ENCODE measurements around the gene C19orf81. TPM values are rescaled to one million over a fixed set of nuclear protein-coding genes. Genes with fewer than 3 reads are reported as not detected.
A peak's percentile ranks its signal among the peaks of the same experiment; 100 is the strongest.

C19orf81 gene
- total RNA-seq, 1 experiment from 2014 or later = not detected

DNA sequence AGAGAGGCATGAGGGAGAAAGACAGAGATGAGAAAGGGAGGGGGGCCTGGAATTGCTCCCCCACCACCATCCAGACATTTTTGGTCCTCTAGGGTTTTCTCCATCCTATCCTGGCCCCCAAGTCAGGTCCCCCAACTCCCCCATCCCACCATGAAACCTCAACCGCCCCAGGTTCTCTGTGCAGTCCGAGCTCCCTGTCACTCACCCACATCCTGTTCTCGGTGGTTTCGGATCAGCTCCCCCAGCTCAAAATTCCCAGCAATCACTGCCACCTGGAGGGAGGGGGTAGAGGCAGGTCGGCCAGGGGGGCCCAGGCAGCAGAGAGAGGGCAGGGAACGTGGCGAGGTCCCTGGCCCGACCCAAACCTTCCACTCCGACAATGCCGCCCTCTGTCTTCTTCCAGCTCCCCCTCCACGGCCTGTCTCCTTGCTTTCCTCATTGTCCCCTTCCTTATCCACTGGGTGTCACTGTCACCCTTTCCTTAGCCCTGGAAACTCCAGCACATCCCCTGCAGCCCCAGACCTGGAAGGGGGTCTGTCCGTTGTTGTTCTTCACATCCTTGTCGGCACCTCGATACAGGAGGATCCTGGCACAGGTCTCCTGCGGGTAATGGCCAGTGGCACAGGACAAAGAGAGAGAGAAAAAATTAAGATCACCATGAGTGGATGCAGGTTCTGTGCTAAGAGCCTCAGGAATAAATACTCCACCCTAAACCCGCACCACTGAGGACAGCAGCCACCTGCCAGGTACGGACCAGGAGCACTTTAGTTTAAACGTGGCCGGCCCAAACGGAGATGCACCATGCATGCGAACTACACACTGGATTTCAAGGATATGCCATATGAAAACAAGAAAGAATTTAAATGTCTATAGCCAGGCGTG is 54.9 kb downstream of the C19orf81 start:
- H3K9me3 ChIP-seq (ENCODE audit: insufficient read depth, low read depth) = no peaks in the 10 kb centered on the region

DNA sequence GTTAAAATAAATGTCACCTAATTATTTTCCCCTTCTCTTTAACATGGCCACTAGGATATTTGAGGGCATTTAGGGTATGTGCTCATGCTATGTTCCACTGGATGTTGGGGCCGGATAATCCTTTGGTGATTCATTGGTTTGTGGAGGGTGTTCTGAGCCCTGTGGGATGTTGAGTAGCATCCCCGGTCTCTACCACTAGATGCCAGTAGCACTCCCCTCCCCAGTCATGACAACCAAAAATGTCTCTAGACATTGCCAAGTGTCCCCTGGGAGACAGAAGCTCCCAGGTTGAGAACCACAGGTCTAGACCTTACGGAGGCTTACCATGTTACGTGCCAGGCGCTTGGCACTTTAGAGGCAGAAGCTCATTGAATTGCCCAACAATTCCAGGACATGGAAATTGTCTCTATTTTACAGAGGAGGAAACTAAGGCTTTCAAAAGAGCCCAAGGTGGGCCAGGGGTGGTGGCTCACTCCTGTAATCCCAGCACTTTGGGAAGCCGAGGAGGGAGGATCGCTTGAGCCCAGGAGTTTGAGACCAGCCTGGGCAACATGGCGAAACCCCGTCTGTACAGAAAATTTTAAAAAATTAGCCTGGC is 56.3 kb downstream of the C19orf81 start:
- peak; percentile 49 to 55 for DNase-seq
- no peak overlapping the region for H3K27ac ChIP-seq
- TF ChIP-seq EZH2 (IDR thresholded peaks at IDR 0.05; ENCODE audit: low read depth) = no peak
- TF ChIP-seq, protein P1, sequence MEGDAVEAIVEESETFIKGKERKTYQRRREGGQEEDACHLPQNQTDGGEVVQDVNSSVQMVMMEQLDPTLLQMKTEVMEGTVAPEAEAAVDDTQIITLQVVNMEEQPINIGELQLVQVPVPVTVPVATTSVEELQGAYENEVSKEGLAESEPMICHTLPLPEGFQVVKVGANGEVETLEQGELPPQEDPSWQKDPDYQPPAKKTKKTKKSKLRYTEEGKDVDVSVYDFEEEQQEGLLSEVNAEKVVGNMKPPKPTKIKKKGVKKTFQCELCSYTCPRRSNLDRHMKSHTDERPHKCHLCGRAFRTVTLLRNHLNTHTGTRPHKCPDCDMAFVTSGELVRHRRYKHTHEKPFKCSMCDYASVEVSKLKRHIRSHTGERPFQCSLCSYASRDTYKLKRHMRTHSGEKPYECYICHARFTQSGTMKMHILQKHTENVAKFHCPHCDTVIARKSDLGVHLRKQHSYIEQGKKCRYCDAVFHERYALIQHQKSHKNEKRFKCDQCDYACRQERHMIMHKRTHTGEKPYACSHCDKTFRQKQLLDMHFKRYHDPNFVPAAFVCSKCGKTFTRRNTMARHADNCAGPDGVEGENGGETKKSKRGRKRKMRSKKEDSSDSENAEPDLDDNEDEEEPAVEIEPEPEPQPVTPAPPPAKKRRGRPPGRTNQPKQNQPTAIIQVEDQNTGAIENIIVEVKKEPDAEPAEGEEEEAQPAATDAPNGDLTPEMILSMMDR (conservative IDR thresholded peaks at IDR 0.05) = peak; percentile 75
- H3K36me3 ChIP-seq (ENCODE audit: low read depth) = no peaks in the 10 kb centered on the region
- CTCF ChIA-PET = interaction anchor here (0.9 kb wide), 1 partner anchor 75 kb away, joined by 3 read pairs; no protein-coding TSS in a partner anchor
- no peak overlapping the region for H3K4me2 ChIP-seq
- no peaks in the 10 kb centered on the region for H3F3A ChIP-seq (ENCODE audit: insufficient read depth, low read depth)
- no TSS peak for BruUV-seq (replicated peaks)
- POLR2A ChIA-PET (ENCODE audit: unreplicated experiment) = no interaction called here
- peaks cover 91% of the 10 kb centered on the region for H3K27me3 ChIP-seq (ENCODE audit: insufficient read depth, low read depth)
- H4K20me1 ChIP-seq (ENCODE audit: insufficient read depth) = peaks cover 5% of the 10 kb centered on the region; the same call in 1 of the 2 replicates
- no peak overlapping the region for H2AFZ ChIP-seq
- no peak overlapping the region for H3K4me3 ChIP-seq
- no peaks in the 10 kb centered on the region for H3K79me2 ChIP-seq (ENCODE audit: low read depth)
- intact Hi-C loops (cut with micrococcal nuclease; ENCODE audit: unreplicated experiment) = loop anchor here (1.0 to 10.0 kb wide), 6 partner anchors 78 to 464 kb away; partner anchors contain the start of gene KLK10
- H3K9me2 ChIP-seq (ENCODE audit: insufficient read depth) = no peaks in the 10 kb centered on the region
- H3K4me1 ChIP-seq (replicated peaks; ENCODE audit: insufficient read depth) = no peaks in the 10 kb centered on the region
- no peaks in the 10 kb centered on the region for H3K9me3 ChIP-seq (ENCODE audit: insufficient read depth, low read depth)

More for the DNA sequence above, 54.9 kb downstream of the C19orf81 start:
- no peaks in the 10 kb centered on the region for H3K9me2 ChIP-seq (ENCODE audit: insufficient read depth)
- intact Hi-C loops (cut with micrococcal nuclease; ENCODE audit: unreplicated experiment) = loop anchor here (2.0 to 10.0 kb wide), 2 partner anchors 311 to 335 kb away; partner anchors contain the start of gene KLK10
- H3K4me2 ChIP-seq = no peak overlapping the region
- H3K4me3 ChIP-seq = no peak overlapping the region
- H4K20me1 ChIP-seq (ENCODE audit: insufficient read depth) = peaks cover 5% of the 10 kb centered on the region; the same call in 1 of the 2 replicates
- POLR2A ChIA-PET (ENCODE audit: unreplicated experiment) = no interaction called here
- no peaks in the 10 kb centered on the region for H3K4me1 ChIP-seq (replicated peaks; ENCODE audit: insufficient read depth)
- CTCF ChIA-PET = no interaction called here
- no TSS peak for BruUV-seq (replicated peaks)
- H3K27ac ChIP-seq = no peak overlapping the region
- DNase-seq = peak in 1 of 2 experiments; percentile 23
- H3F3A ChIP-seq (ENCODE audit: insufficient read depth, low read depth) = no peaks in the 10 kb centered on the region
- H3K79me2 ChIP-seq (ENCODE audit: low read depth) = no peaks in the 10 kb centered on the region
- no peak overlapping the region for H2AFZ ChIP-seq
- no peaks in the 10 kb centered on the region for H3K36me3 ChIP-seq (ENCODE audit: low read depth)
- H3K27me3 ChIP-seq (ENCODE audit: insufficient read depth, low read depth) = peaks cover 89% of the 10 kb centered on the region
- TF ChIP-seq, protein P1 (conservative IDR thresholded peaks at IDR 0.05) = peak; percentile 52
- peak; percentile 77; the same call in 1 of the 2 replicates for TF ChIP-seq EZH2 (IDR thresholded peaks at IDR 0.05; ENCODE audit: low read depth)

DNA sequence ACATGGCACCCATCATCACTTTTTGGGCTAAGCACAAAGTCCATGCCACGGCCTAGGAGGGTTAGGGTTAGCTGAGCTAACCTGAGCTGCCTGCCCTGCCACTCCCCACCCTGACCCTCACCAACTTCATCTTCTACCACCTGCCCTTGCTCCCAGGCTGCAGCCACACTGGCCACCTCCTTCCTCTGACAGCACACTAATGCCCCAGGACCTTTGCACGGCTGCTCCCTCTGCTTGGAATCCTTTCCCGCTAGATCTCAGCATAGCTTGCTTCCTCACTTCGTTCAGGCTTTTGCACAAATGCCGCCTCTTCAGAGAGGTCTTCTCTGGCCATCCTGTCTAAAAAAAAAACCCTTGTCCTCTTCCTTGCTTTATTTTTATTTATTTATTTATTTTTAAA is 57.1 kb downstream of the C19orf81 start:
- Histone ChIP-seq H3K9me2 (ENCODE audit: insufficient read depth) (no peaks in the 10 kb centered on the region), H3K9me3 (ENCODE audit: insufficient read depth, low read depth) (no peaks in the 10 kb centered on the region), H3K79me2 (ENCODE audit: low read depth) (no peaks in the 10 kb centered on the region), H3F3A (ENCODE audit: insufficient read depth, low read depth) (no peaks in the 10 kb centered on the region), H3K36me3 (ENCODE audit: low read depth) (no peaks in the 10 kb centered on the region), H4K20me1 (ENCODE audit: insufficient read depth) (peaks cover 5% of the 10 kb centered on the region; the same call in 1 of the 2 replicates), H2AFZ (no peak overlapping the region), H3K27me3 (ENCODE audit: insufficient read depth, low read depth) (peaks cover 91% of the 10 kb centered on the region), H3K4me3 (no peak overlapping the region), H3K4me2 (no peak overlapping the region), H3K27ac (no peak overlapping the region), H3K4me1 (replicated peaks; ENCODE audit: insufficient read depth) (no peaks in the 10 kb centered on the region)
- BruUV-seq (replicated peaks) = no TSS peak
- ChIA-PET POLR2A (ENCODE audit: unreplicated experiment) (no interaction called here), CTCF (no interaction called here)
- TF ChIP-seq, protein P1 (conservative IDR thresholded peaks at IDR 0.05) = no peak
- no peak for DNase-seq
- intact Hi-C loops (cut with micrococcal nuclease; ENCODE audit: unreplicated experiment) = loop anchor here (10.0 kb wide), 1 partner anchor 308 kb away; the partner anchor contains the start of gene KLK10
